Measurements from ENCODE around the gene PRPF19.

The PRPF19 gene

GRCh38 chr11:60902625-60903024, 3.8 kb downstream of the PRPF19 start:
- no peak for DNase-seq

- DNase-seq: no peak
These were observed 5.5 kb downstream of the PRPF19 start for GRCh38 chr11:60900673-60901404.

- no peak for DNase-seq
These were observed 6.4 kb downstream of the PRPF19 start for GRCh38 chr11:60899977-60900376.

GRCh38 chr11:60899046-60899936, 7.1 kb downstream of the PRPF19 start:
- peak; percentile 83 for DNase-seq

- DNase-seq: no peak
These were observed 8.9 kb downstream of the PRPF19 start for GRCh38 chr11:60897496-60897895.

- no peak for DNase-seq
These were observed 10.7 kb downstream of the PRPF19 start for GRCh38 chr11:60895687-60896086.

GRCh38 chr11:60891103-60891741, 15.2 kb downstream of the PRPF19 start:
- peak; percentile 95 for DNase-seq

- DNase-seq: peak; percentile 57
These were observed 15.7 kb downstream of the PRPF19 start for GRCh38 chr11:60890696-60891095.

- peak; percentile 28 for DNase-seq
These were observed 16.5 kb downstream of the PRPF19 start for GRCh38 chr11:60889869-60890311.

- peak; percentile 74 for DNase-seq
These were observed 18.8 kb downstream of the PRPF19 start for GRCh38 chr11:60887556-60887955.

- DNase-seq: no peak
These were observed 25.6 kb downstream of the PRPF19 start for GRCh38 chr11:60880643-60881282.

- DNase-seq: no peak
These were observed 26.3 kb downstream of the PRPF19 start for GRCh38 chr11:60879971-60880588.

GRCh38 chr11:60879104-60879503, 27.3 kb downstream of the PRPF19 start:
- DNase-seq: no peak

- DNase-seq: no peak
These were observed 27.9 kb downstream of the PRPF19 start for GRCh38 chr11:60878245-60879101.

GRCh38 chr11:60876168-60876485, 30.3 kb downstream of the PRPF19 start:
- DNase-seq: no peak

GRCh38 chr11:60875366-60876167, 30.8 kb downstream of the PRPF19 start:
- DNase-seq: no peak

- DNase-seq: no peak
These were observed 31.7 kb downstream of the PRPF19 start for GRCh38 chr11:60874421-60875365.

- no peak for DNase-seq
These were observed 32.9 kb downstream of the PRPF19 start for GRCh38 chr11:60873533-60873932.

- no peak for DNase-seq
These were observed 33.3 kb downstream of the PRPF19 start for GRCh38 chr11:60872961-60873524.
